HEK293T (cell line): ENCODE results near the gene PYDC2.

ENCODE experiments used
- CTCF ChIA-PET: fragments of 350-600 bp; formaldehyde crosslinking; extraction: SDS; loops from one replicate; lab custom pipeline; 2021; ENCODE audit warnings: antibody characterized with exemption, inconsistent platforms; lab: Yijun Ruan, JAX
- POLR2A ChIA-PET: fragments of 350-600 bp; formaldehyde crosslinking; extraction: SDS; loops from one replicate; lab custom pipeline; 2020; ENCODE audit warnings: antibody characterized with exemption, inconsistent platforms; lab: Yijun Ruan, JAX
- DNase-seq: peaks from one replicate; pipeline ENCODE4 v3.0.0; 2012; ENCODE audit warnings: mixed read lengths; ENCODE audit errors: extremely low spot score
- ARNT ChIP-seq: fragments of 450-650 bp; IDR thresholded peaks from 2 replicates; pipeline ENCODE4 v1.6.1; 2017; ENCODE audit warnings: mild to moderate bottlenecking
- BHLHE40 ChIP-seq: fragments of 450-650 bp; IDR thresholded peaks from 2 replicates; pipeline ENCODE4 v1.6.1; 2016; ENCODE audit warnings: mild to moderate bottlenecking, moderate library complexity, borderline replicate concordance
- CTBP1 ChIP-seq: fragments of 450-650 bp; IDR thresholded peaks from 2 replicates; pipeline ENCODE4 v1.6.1; 2016; ENCODE audit warnings: borderline replicate concordance
- ELF4 ChIP-seq: fragments of 450-650 bp; IDR thresholded peaks from 2 replicates; pipeline ENCODE4 v1.6.1; 2017; ENCODE audit warnings: antibody characterized with exemption
- FOXA1 ChIP-seq: fragments of 450-650 bp; IDR thresholded peaks from 2 replicates; pipeline ENCODE4 v1.6.1; 2016; ENCODE audit warnings: mild to moderate bottlenecking
- FOXK2 ChIP-seq: fragments of 450-650 bp; IDR thresholded peaks from 2 replicates; pipeline ENCODE4 v1.6.1; 2016; ENCODE audit warnings: mild to moderate bottlenecking
- FOXM1 ChIP-seq: fragments of 450-650 bp; IDR thresholded peaks from 2 replicates; pipeline ENCODE4 v1.6.1; 2017; ENCODE audit warnings: mild to moderate bottlenecking, borderline replicate concordance
- HDGF ChIP-seq: fragments of 450-650 bp; IDR thresholded peaks from 2 replicates; pipeline ENCODE4 v1.6.1; 2017; ENCODE audit warnings: antibody characterized with exemption, borderline replicate concordance
- L3MBTL2 ChIP-seq: fragments of 450-650 bp; conservative IDR thresholded peaks from 2 replicates; pipeline ENCODE4 v1.6.1; 2016; ENCODE audit warnings: mild to moderate bottlenecking
- LEF1 ChIP-seq: fragments of 450-650 bp; IDR thresholded peaks from 2 replicates; pipeline ENCODE4 v1.6.1; 2017; ENCODE audit warnings: mild to moderate bottlenecking, borderline replicate concordance
- NFRKB ChIP-seq: fragments of 450-650 bp; IDR thresholded peaks from 2 replicates; pipeline ENCODE4 v1.6.1; 2016; ENCODE audit warnings: mild to moderate bottlenecking, moderate library complexity
- PKNOX1 ChIP-seq: fragments of 450-650 bp; IDR thresholded peaks from 2 replicates; pipeline ENCODE4 v1.6.1; 2016
- SP1 ChIP-seq: fragments of 450-650 bp; IDR thresholded peaks from 2 replicates; pipeline ENCODE4 v1.6.1; 2017
- SUZ12 ChIP-seq: fragments of 450-650 bp; IDR thresholded peaks from 2 replicates; pipeline ENCODE4 v1.6.1; 2016; ENCODE audit warnings: mild to moderate bottlenecking
- TARDBP ChIP-seq: fragments of 450-650 bp; IDR thresholded peaks from 2 replicates; pipeline ENCODE4 v1.6.1; 2016
- ZNF384 ChIP-seq: fragments of 450-650 bp; IDR thresholded peaks from 2 replicates; pipeline ENCODE4 v1.6.1; 2016

The PYDC2 gene

GRCh38 chr3:191461113-191461595 lies at the start of gene PYDC2:
TSS of gene PYDC2 (plus strand) at chr3:191461163. CDS start at chr3:191461163, 0 bp downstream.
- DNase-seq: no peak
- ChIA-PET POLR2A (no interaction called here), CTCF (no interaction called here)
- no peak for TF ChIP-seq FOXA1
- no peak for TF ChIP-seq HDGF

- ChIA-PET POLR2A (no interaction called here), CTCF (no interaction called here)
- DNase-seq: no peak
- TF ChIP-seq BHLHE40: no peak
- TF ChIP-seq SP1: no peak
- TF ChIP-seq ZNF384: no peak
- no peak for TF ChIP-seq FOXM1
- no peak for TF ChIP-seq SUZ12
- TF ChIP-seq HDGF: no peak
These were observed 48.2 kb upstream of the PYDC2 start for GRCh38 chr3:191412759-191413158.

- ChIA-PET CTCF (no interaction called here), POLR2A (no interaction called here)
- TF ChIP-seq SP1 (no peak), ELF4 (no peak), BHLHE40 (no peak), FOXA1 (no peak), CTBP1 (no peak), SUZ12 (no peak), HDGF (no peak)
- DNase-seq: no peak
These were observed 46.7 kb upstream of the PYDC2 start for GRCh38 chr3:191414286-191414685.

- POLR2A ChIA-PET: no interaction called here
- TF ChIP-seq ELF4 (no peak), PKNOX1 (no peak), SUZ12 (no peak), CTBP1 (no peak), LEF1 (no peak), L3MBTL2 (no peak), NFRKB (no peak), ARNT (no peak), FOXM1 (no peak), ZNF384 (no peak), FOXA1 (no peak), BHLHE40 (no peak), FOXK2 (no peak), SP1 (no peak), TARDBP (no peak), HDGF (no peak)
- DNase-seq: no peak
- CTCF ChIA-PET: no interaction called here
These were observed 46.2 kb upstream of the PYDC2 start for GRCh38 chr3:191414732-191415131.

- ChIA-PET POLR2A (no interaction called here), CTCF (no interaction called here)
- DNase-seq: no peak
- TF ChIP-seq NFRKB (no peak), L3MBTL2 (no peak), FOXK2 (no peak), ELF4 (no peak), TARDBP (no peak), FOXM1 (no peak), ARNT (no peak), SUZ12 (no peak), LEF1 (no peak), FOXA1 (no peak), PKNOX1 (no peak), SP1 (no peak), ZNF384 (no peak), CTBP1 (no peak)
These were observed 45.4 kb upstream of the PYDC2 start for GRCh38 chr3:191415566-191415965.

GRCh38 chr3:191417457-191417729 lies 43.6 kb upstream of the PYDC2 start:
- no peak for TF ChIP-seq NFRKB
- no peak for TF ChIP-seq LEF1
- TF ChIP-seq FOXA1: no peak
- TF ChIP-seq BHLHE40: no peak
- TF ChIP-seq ZNF384: no peak
- ChIA-PET POLR2A (no interaction called here), CTCF (no interaction called here)
- DNase-seq: no peak

GRCh38 chr3:191420771-191421170 lies 40.2 kb upstream of the PYDC2 start:
- no peak for DNase-seq
- TF ChIP-seq CTBP1: no peak
- no peak for TF ChIP-seq ZNF384
- no peak for TF ChIP-seq HDGF
- TF ChIP-seq NFRKB: no peak
- TF ChIP-seq BHLHE40: no peak
- TF ChIP-seq SP1: no peak
- no peak for TF ChIP-seq L3MBTL2
- TF ChIP-seq PKNOX1: no peak
- TF ChIP-seq ELF4: no peak
- TF ChIP-seq FOXK2: no peak
- ChIA-PET POLR2A (no interaction called here), CTCF (no interaction called here)
